NCI-H524 (cell line): ENCODE measurements around the gene HNRNPR.

Experiments
- DNase-seq, 2 experiments: peaks; one replicate each; lab custom pipeline; 2025; lab: John Stamatoyannopoulos, UW

Gene HNRNPR

GRCh38 chr1:23369335-23370013 lies 25.4 kb upstream of the HNRNPR start, which contains the start of gene ZNF436:
ZNF436 (minus strand) TSS chr1:23369836; CDS start chr1:23368005, 1,831 bp downstream.
- DNase-seq = peak; percentile 75 to 90

GRCh38 chr1:23368562-23369334 lies 24.7 kb upstream of the HNRNPR start:
- peak; percentile 88 to 95 for DNase-seq

GRCh38 chr1:23367791-23368561 lies 23.9 kb upstream of the HNRNPR start:
- peak; percentile 95 to 97 for DNase-seq

- no peak for DNase-seq
These were observed 23.3 kb upstream of the HNRNPR start for GRCh38 chr1:23367451-23367790.

GRCh38 chr1:23366598-23366997 lies 22.5 kb upstream of the HNRNPR start:
- no peak for DNase-seq

GRCh38 chr1:23366146-23366545 lies 22.1 kb upstream of the HNRNPR start:
- DNase-seq = no peak

GRCh38 chr1:23362218-23362713 lies 18.2 kb upstream of the HNRNPR start:
- DNase-seq = no peak

- DNase-seq = no peak
These were observed 14.3 kb upstream of the HNRNPR start for GRCh38 chr1:23358310-23358875.

- DNase-seq = no peak
These were observed 13.2 kb upstream of the HNRNPR start for GRCh38 chr1:23357138-23357908.

GRCh38 chr1:23356471-23357137 lies 12.5 kb upstream of the HNRNPR start:
- no peak for DNase-seq

GRCh38 chr1:23354245-23354644 lies 10.2 kb upstream of the HNRNPR start:
- no peak for DNase-seq

- DNase-seq = no peak
These were observed 8.1 kb upstream of the HNRNPR start for GRCh38 chr1:23352096-23352695.

- DNase-seq = no peak
These were observed 1.8 kb upstream of the HNRNPR start for GRCh38 chr1:23345920-23346319.

- DNase-seq = peak in 1 of 2 experiments; percentile 42
These were observed 946 bp upstream of the HNRNPR start for GRCh38 chr1:23344987-23345472.

- peak; percentile 36 to 40 for DNase-seq
These were observed 618 bp downstream of the HNRNPR start for GRCh38 chr1:23343221-23344110.

- no peak for DNase-seq
These were observed 2.0 kb downstream of the HNRNPR start for GRCh38 chr1:23341931-23342692.

- no peak for DNase-seq
These were observed 4.5 kb downstream of the HNRNPR start for GRCh38 chr1:23339632-23340031.

- no peak for DNase-seq
These were observed 6.2 kb downstream of the HNRNPR start for GRCh38 chr1:23337869-23338268.
